Left ventricle myocardium superior (tissue), 1 donor: ENCODE data around the gene MIB2. TPM values are rescaled to one million over a fixed set of nuclear protein-coding genes. Genes with fewer than 3 reads are reported as not detected.
"Not testable (repeated sequence)": the region's sequence is repeated elsewhere in the genome, so short reads cannot be mapped to it uniquely, and the experiment has no call there.

Experiments used
- ATAC-seq: fragments of 200-7000 bp; cut with Tn5 transposase; one replicate; pipeline ENCODE4 v1.9.1; 2020; ENCODE audit warnings: mild to moderate bottlenecking, moderate library complexity
- DNase-seq: peaks from one replicate; pipeline ENCODE4 v3.0.0-alpha.2; 2020
- intact Hi-C: fragments of 100-400 bp; cut with micrococcal nuclease; formaldehyde crosslinking; loops from one replicate; pipeline ENCODE4 v1.11.0; 2022
- total RNA-seq: library from RNA; stranded (reverse); fragmentation: NEBNext Ultra II Directional; extraction: Animal tissue kit (Norgen Biotek cat#: 25700); gene quantifications from one replicate; pipeline ENCODE4 v1.2.1, GENCODE V29; 2021
- donor health status: DM: no; HTN: yes; CAD: no; lungs with severe emphysema.

MIB2 gene
- total RNA-seq, 1 donor from 2014 or later, result 131 TPM

GRCh38 chr1:1669468-1670440 lies 54.5 kb downstream of the MIB2 start:
- intact Hi-C loops, result no loop called here
- DNase-seq, result peak; percentile 32
- ATAC-seq, result peak; percentile 48

- ATAC-seq, result no peak
- intact Hi-C loops, result no loop called here
- DNase-seq, result peak; percentile 27
Observed at GRCh38 chr1:1670866-1671265, 55.6 kb downstream of the MIB2 start.

- intact Hi-C loops, result no loop called here
- ATAC-seq, result no peak
- peak; percentile 17 for DNase-seq
Observed at GRCh38 chr1:1671365-1672119, 56.2 kb downstream of the MIB2 start.

DNA sequence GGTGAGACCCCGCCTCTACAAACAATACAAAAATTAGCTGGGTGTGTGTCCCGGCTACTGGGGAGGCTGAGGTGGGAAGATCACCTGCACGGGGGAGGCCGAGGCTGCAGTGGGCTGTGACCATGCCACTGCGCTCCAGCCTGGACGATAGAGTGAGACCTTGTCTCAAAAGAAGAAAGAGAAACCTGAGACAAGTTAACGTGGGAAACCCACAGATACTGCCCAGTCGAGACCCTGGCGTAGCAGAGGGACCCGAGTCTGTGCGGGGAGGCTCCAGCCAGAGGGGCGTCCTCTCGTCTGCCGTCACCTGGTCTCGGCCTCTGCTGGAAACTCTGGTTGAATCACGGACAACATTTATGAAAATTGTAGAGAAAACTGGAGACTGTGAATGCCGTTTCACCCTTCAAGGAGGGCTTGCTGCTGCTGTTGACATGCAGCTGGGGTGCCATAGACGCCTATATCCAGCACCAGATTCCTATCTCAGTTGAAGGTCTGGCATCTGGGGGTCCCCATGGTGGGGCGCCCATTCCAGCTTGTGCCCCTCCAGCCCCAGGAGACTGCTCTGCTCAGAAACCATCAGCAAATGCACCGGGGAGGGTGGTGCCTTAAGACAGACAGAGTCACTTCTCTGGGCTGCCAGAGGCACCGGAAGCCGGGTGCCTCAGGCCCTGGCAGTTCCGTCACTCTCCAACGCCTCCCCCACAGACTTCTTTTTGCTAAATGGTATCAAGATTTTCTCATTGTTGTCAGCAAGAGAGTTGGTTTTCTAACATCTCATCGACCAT lies 57.1 kb downstream of the MIB2 start:
- intact Hi-C loops, result no loop called here
- ATAC-seq (no peak), DNase-seq (no peak)

DNA sequence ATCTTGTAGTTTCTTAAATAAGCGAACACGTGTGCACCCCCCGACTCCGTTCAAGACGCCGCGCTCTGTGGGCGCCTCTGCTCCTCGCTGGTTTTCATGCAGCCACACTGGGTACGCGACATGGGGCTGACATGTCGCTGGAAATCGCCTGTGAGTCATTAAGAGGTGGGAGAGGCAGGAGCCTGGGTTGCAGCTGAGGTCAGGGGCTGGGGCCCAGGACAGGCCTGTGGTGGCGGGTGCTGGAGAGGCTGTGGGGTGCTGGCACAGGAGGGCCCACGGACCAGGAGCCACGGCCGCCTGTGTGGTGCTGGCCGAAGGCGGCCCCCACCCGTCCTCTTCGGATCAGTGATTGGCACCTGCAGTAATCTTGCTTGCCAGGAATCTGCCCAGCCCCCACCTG lies 59.5 kb downstream of the MIB2 start:
- peak; percentile 20 for DNase-seq
- ATAC-seq, intact Hi-C loops: not testable (repeated sequence)

DNA sequence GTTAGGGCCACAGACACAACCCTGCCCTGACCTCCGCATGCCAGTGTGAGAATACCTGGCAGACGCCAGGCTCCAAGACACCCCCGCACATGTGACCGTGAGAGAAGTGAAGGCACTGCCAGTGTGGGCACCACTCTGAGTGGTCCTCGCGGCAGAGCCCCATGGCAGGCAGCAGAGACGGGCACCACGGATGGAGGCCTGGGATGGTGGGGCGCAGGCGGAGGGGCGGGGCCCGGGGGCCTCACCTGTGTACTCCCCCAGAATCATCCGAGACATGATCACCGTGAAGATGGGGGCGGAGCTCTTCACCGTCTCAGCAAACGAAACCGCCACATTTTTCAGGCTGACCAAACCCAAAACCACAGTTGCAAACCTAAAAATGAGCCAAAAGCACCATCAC lies 59.9 kb downstream of the MIB2 start:
- ATAC-seq, DNase-seq, intact Hi-C loops: not testable (repeated sequence)

DNA sequence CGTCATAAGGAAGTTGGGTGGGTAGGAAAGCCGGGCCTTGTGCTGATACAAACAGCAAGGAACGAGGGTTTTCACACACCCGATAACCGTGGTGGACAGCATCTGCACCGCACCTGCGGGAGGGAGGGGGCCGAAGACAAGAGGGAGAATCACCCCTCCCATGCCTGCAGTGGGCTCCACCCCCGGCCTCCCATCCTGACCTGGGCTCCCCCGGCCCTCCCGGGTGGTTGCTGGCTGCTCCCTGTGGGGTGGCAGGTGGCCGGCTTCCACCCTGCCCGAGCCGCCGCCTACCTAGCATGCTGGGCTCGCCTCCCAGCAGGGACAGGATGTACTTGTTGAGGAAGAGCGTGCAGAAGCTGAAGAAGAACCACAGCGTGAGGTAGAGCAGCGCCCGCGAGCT lies 60.8 kb downstream of the MIB2 start:
- DNase-seq, ATAC-seq, intact Hi-C loops: not testable (repeated sequence)

GRCh38 chr1:1677718-1678580 lies 62.6 kb downstream of the MIB2 start:
- peak; percentile 31 for DNase-seq
- intact Hi-C loops, result no loop called here
- peak; percentile 7 for ATAC-seq

DNA sequence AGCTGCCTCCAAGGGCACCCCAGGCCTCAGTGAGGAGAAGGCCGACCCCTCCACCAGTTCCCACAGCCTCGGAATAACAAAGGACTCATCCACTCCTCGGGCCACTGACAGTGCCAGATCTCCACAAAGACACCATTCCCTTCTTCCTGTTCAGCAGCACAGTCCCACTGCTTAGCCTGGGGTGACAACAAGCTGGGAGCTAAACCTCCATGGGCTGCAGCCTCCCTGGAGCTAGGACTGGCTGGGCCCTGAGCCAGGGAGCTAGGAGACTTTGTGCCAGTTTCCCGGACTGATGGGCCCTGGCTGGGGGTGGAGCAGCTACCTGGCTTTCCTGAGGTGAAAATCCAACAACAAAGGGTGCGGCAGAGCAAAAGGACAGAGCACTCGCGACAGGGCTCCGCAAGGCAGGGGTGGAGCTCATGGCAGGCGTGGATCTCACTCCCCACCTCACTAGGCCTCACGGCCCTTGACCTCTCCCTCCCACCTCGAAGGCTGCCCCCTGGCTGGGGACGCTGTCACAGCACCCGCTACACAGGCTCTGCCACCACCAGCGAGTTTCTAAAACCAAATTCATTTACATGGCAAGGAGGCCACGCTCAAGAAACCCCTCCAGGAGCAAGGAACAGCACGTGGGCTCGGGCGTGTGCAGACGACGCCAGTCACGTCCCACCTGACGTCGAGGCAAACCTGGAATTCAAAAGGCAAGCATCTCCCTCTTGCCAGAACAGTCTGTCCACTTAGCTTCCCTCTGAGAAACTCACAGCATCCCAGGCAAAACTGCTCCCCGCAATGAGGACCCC lies 63.5 kb downstream of the MIB2 start:
- DNase-seq (peak; percentile 30), ATAC-seq (peak; percentile 36)
- intact Hi-C loops, result no loop called here

Other genes with a start within 250 kb of the MIB2 start
- gene AURKAIP1, start 240.3 kb upstream of the MIB2 start, total RNA-seq, result 268 TPM
- gene CCNL2, start 216.2 kb upstream of the MIB2 start, total RNA-seq, result 61.0 TPM
- 155 TPM for gene MRPL20, start 208.2 kb upstream of the MIB2 start, total RNA-seq
- gene ANKRD65, start 194.2 kb upstream of the MIB2 start, total RNA-seq, result 2.1 TPM
- gene VWA1, start 179.8 kb upstream of the MIB2 start, total RNA-seq, result 13.5 TPM
- gene ATAD3C, start 165.8 kb upstream of the MIB2 start, total RNA-seq, result 1.9 TPM
- 9.5 TPM for gene ATAD3B, start 143.7 kb upstream of the MIB2 start, total RNA-seq
- 18.3 TPM for gene ATAD3A, start 103.3 kb upstream of the MIB2 start, total RNA-seq
- 8.9 TPM for gene TMEM240, start 74.9 kb upstream of the MIB2 start, total RNA-seq
- gene SSU72, start 40.6 kb upstream of the MIB2 start, total RNA-seq, result 118 TPM
- 3.6 TPM for gene FNDC10, start 15.4 kb upstream of the MIB2 start, total RNA-seq
- 47.9 TPM for gene MMP23B, start 16.7 kb downstream of the MIB2 start, total RNA-seq
- 26.1 TPM for gene CDK11B, start 43.5 kb downstream of the MIB2 start, total RNA-seq
- 25.3 TPM for gene SLC35E2B, start 77.3 kb downstream of the MIB2 start, total RNA-seq
- gene CDK11A, start 108.9 kb downstream of the MIB2 start, total RNA-seq, result 22.3 TPM
- gene NADK, start 163.0 kb downstream of the MIB2 start, total RNA-seq, result 24.4 TPM